ENCODE results near the gene JAK1. TPM values are rescaled to one million over a fixed set of nuclear protein-coding genes. Genes with fewer than 3 reads are reported as not detected.

Gene JAK1
- total RNA-seq, 1 experiment from 2014 or later, result 138 TPM

DNA sequence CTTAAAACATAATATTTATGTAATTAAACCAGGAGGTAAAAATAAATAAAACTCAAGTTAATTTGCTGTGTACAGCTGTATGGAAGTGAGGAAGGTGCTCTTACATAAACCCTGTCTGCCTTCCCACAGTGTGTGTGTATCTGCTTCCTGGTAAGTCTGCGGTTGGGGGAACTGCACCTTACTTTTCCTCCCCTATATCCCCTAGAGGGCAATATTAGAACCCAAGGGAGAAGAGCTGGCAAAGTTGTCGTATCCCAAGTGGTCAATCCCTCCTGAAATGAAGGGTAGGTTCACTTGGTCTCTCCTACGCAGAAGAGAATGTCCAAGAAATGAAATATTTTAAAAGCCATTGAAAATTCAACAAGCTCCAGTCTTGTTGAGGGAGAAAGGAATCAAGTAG, 17.8 kb upstream of the JAK1 start:
- intact Hi-C loops (cut with micrococcal nuclease; ENCODE audit: unreplicated experiment), result no loop called here

DNA sequence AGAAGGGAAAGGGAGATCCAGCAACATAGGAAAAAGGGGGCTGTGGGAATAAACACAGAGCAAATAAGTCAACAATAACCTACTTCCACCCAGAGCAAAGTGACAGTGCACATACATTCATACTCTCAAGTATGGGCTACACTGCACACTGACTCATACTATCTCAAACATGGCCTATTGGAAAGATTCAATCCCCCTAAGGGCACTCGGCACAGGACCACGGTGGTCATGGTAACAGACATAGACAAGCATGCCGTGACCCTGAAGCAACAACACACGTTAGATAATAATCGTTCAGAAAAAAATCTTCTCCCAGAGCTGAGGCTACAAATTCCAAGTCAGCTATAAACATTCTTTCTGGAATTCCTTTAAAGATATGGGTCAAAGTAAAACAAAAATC, 16.8 kb upstream of the JAK1 start:
- in situ Hi-C loops (cut with HindIII; ENCODE audit: low pct_unique_long_range_greater_than_20kb, low sequenced_read_pairs), result no loop called here
- ChIA-PET POLR2A (no interaction called here), CTCF (no interaction called here)
- BruUV-seq (replicated peaks), result no TSS peak
- H3K9me3 ChIP-seq (ENCODE audit: control insufficient read depth, insufficient read depth, low read depth, low read length), result no peaks in the 10 kb centered on the region
- TF ChIP-seq, protein P1, sequence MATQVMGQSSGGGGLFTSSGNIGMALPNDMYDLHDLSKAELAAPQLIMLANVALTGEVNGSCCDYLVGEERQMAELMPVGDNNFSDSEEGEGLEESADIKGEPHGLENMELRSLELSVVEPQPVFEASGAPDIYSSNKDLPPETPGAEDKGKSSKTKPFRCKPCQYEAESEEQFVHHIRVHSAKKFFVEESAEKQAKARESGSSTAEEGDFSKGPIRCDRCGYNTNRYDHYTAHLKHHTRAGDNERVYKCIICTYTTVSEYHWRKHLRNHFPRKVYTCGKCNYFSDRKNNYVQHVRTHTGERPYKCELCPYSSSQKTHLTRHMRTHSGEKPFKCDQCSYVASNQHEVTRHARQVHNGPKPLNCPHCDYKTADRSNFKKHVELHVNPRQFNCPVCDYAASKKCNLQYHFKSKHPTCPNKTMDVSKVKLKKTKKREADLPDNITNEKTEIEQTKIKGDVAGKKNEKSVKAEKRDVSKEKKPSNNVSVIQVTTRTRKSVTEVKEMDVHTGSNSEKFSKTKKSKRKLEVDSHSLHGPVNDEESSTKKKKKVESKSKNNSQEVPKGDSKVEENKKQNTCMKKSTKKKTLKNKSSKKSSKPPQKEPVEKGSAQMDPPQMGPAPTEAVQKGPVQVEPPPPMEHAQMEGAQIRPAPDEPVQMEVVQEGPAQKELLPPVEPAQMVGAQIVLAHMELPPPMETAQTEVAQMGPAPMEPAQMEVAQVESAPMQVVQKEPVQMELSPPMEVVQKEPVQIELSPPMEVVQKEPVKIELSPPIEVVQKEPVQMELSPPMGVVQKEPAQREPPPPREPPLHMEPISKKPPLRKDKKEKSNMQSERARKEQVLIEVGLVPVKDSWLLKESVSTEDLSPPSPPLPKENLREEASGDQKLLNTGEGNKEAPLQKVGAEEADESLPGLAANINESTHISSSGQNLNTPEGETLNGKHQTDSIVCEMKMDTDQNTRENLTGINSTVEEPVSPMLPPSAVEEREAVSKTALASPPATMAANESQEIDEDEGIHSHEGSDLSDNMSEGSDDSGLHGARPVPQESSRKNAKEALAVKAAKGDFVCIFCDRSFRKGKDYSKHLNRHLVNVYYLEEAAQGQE (IDR thresholded peaks at IDR 0.05; ENCODE audit: insufficient read depth in 1 of 2, low read depth in 2 of 2, low read length in 1 of 2), result no peak
- no peaks in the 10 kb centered on the region for H3K36me3 ChIP-seq (ENCODE audit: control insufficient read depth, insufficient read depth, low read length)
- DNase-seq (ENCODE audit: low read depth, low spot score) (no peak), ATAC-seq (peak; percentile 77)
- H3K27me3 ChIP-seq (ENCODE audit: control insufficient read depth, insufficient read depth, low read length), result no peaks in the 10 kb centered on the region
- peaks cover 13% of the 10 kb centered on the region for H3K4me1 ChIP-seq (ENCODE audit: control insufficient read depth, insufficient read depth, low read length)
- no peak overlapping the region for H3K4me3 ChIP-seq (ENCODE audit: low read depth in 2 of 2, low read length in 2 of 2)
- intact Hi-C loops (cut with micrococcal nuclease; ENCODE audit: unreplicated experiment), result loop anchor here (2.0 kb wide), 1 partner anchor 20 kb away; no protein-coding TSS in a partner anchor
- H3K27ac ChIP-seq (ENCODE audit: low read length), result 0 out of 2 replicates have a peak overlapping the region, but pooled peaks have one; percentile 2

More for the DNA sequence above, 17.8 kb upstream of the JAK1 start:
- no peaks in the 10 kb centered on the region for H3K36me3 ChIP-seq (ENCODE audit: control insufficient read depth, insufficient read depth, low read length)
- H3K9me3 ChIP-seq (ENCODE audit: control insufficient read depth, insufficient read depth, low read depth, low read length), result no peaks in the 10 kb centered on the region
- no peak overlapping the region for H3K4me3 ChIP-seq (ENCODE audit: low read depth in 2 of 2, low read length in 2 of 2)
- ATAC-seq (no peak), DNase-seq (ENCODE audit: low read depth, low spot score) (no peak)
- no peaks in the 10 kb centered on the region for H3K27me3 ChIP-seq (ENCODE audit: control insufficient read depth, insufficient read depth, low read length)
- POLR2A ChIA-PET, result no interaction called here
- H3K27ac ChIP-seq (ENCODE audit: low read length), result no peak overlapping the region
- CTCF ChIA-PET, result no interaction called here
- TF ChIP-seq TCF7L2 (IDR thresholded peaks at IDR 0.05; ENCODE audit: low read depth, low read length) (no peak), POLR2AphosphoS5 (IDR thresholded peaks at IDR 0.05; ENCODE audit: low read depth, low read length) (no peak), SIN3A (IDR thresholded peaks at IDR 0.05; ENCODE audit: borderline replicate concordance, insufficient read depth, low read depth, low read length) (no peak)
- TF ChIP-seq, protein P1 (IDR thresholded peaks at IDR 0.05; ENCODE audit: insufficient read depth in 1 of 2, low read depth in 2 of 2, low read length in 1 of 2), result no peak
- TF ChIP-seq, protein P2, sequence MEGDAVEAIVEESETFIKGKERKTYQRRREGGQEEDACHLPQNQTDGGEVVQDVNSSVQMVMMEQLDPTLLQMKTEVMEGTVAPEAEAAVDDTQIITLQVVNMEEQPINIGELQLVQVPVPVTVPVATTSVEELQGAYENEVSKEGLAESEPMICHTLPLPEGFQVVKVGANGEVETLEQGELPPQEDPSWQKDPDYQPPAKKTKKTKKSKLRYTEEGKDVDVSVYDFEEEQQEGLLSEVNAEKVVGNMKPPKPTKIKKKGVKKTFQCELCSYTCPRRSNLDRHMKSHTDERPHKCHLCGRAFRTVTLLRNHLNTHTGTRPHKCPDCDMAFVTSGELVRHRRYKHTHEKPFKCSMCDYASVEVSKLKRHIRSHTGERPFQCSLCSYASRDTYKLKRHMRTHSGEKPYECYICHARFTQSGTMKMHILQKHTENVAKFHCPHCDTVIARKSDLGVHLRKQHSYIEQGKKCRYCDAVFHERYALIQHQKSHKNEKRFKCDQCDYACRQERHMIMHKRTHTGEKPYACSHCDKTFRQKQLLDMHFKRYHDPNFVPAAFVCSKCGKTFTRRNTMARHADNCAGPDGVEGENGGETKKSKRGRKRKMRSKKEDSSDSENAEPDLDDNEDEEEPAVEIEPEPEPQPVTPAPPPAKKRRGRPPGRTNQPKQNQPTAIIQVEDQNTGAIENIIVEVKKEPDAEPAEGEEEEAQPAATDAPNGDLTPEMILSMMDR (IDR thresholded peaks at IDR 0.05), result no peak
- H3K4me1 ChIP-seq (ENCODE audit: control insufficient read depth, insufficient read depth, low read length), result peaks cover 13% of the 10 kb centered on the region
- in situ Hi-C loops (cut with HindIII; ENCODE audit: low pct_unique_long_range_greater_than_20kb, low sequenced_read_pairs), result no loop called here
- no TSS peak for BruUV-seq (replicated peaks)

Measured in Panc1 (cell line).